ENCODE measurements around the gene DCAF8.

DCAF8 gene

DNA sequence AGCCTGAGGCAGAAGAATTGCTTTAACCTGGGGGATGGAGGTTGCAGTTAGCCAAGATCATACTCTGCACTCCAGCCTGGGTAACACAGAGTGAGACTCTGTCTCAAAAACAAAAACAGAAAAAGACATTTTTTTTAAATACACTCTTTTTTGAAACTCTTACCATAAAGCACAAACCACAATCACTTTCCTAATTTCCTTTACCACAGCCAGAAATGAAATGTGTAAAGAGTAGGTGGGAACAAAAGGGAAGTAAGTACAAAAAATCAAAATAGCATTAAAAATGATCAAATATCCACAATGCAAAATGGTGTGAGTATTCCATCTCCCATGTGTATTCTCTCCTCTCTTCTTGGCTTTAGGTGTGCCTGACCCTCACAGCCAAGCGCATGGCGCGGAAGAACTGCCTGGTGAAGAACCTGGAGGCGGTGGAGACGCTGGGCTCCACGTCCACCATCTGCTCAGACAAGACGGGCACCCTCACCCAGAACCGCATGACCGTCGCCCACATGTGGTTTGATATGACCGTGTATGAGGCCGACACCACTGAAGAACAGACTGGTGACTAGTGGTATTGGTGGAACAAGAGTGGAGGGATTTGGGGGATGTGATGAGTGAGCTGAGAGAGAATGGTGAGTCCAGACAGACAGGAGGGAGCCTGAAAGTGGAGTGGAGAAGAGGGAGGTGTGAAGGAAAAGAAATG lies 96.0 kb downstream of the DCAF8 start:
- no peak for TF ChIP-seq CTCF (IDR thresholded peaks at IDR 0.05; ENCODE audit: low read length)
- no peak for TF ChIP-seq EZH2 (IDR thresholded peaks at IDR 0.05; ENCODE audit: borderline replicate concordance, low read length)
- no peak overlapping the region for H3K4me2 ChIP-seq (ENCODE audit: low read length)
- H3K27me3 ChIP-seq (ENCODE audit: insufficient read depth, low read length), result no peaks in the 10 kb centered on the region; the same call in 1 of the 2 replicates
- no peak overlapping the region for H2AFZ ChIP-seq (ENCODE audit: low read length)
- no peak overlapping the region for H3K9ac ChIP-seq (ENCODE audit: low read length)
- no peaks in the 10 kb centered on the region for H3K79me2 ChIP-seq (ENCODE audit: insufficient read depth, low read length)
- H3K27ac ChIP-seq (ENCODE audit: low read depth, low read length, poor library complexity, severe bottlenecking), result no peak overlapping the region
- no peaks in the 10 kb centered on the region for H3F3A ChIP-seq (ENCODE audit: insufficient read depth, low read length)
- peaks cover 4% of the 10 kb centered on the region for H3K4me1 ChIP-seq (ENCODE audit: insufficient read depth, low read length, severe bottlenecking)
- H3K4me3 ChIP-seq (ENCODE audit: low read depth, low read length, poor library complexity, severe bottlenecking), result no peak overlapping the region
- H3K9me2 ChIP-seq (ENCODE audit: low read depth, low read length), result no peaks in the 10 kb centered on the region
- no peaks in the 10 kb centered on the region for H4K20me1 ChIP-seq (ENCODE audit: insufficient read depth, low read length)
- no peaks in the 10 kb centered on the region for H3K9me3 ChIP-seq (ENCODE audit: low read length)
- no peaks in the 10 kb centered on the region for H3K36me3 ChIP-seq (ENCODE audit: insufficient read depth, low read length)
